ENCODE measurements around the gene MRPL10. TPM values are rescaled to one million over a fixed set of nuclear protein-coding genes. Genes with fewer than 3 reads are reported as not detected.

Gene MRPL10
- total and polyA plus RNA-seq, 2 experiments from 2014 or later = 50.2 to 74.7 TPM

- H4K20me1 ChIP-seq (replicated peaks; ENCODE audit: insufficient read depth) = peaks cover 5% of the 10 kb centered on the region; the same call in 1 of the 2 replicates
- Mint-ChIP-seq H3K4me1 (peaks cover 28% of the 10 kb centered on the region), H3K27me3 (ENCODE audit: insufficient read depth, low read depth, poor library complexity) (peaks cover 49% of the 10 kb centered on the region), H3K9me3 (no peaks in the 10 kb centered on the region), H3K27ac (no peak overlapping the region), H3K36me3 (ENCODE audit: low read depth) (no peaks in the 10 kb centered on the region), H3K4me3 (no peak overlapping the region; the same call in 2 of the 3 replicates)
- peaks cover 53% of the 10 kb centered on the region for H3K27me3 ChIP-seq (ENCODE audit: insufficient read depth)
- H3K4me3 ChIP-seq = no peak overlapping the region
- no peaks in the 10 kb centered on the region for H3K79me2 ChIP-seq (replicated peaks; ENCODE audit: insufficient read depth)
- ATAC-seq = no peak
- no peaks in the 10 kb centered on the region for H3K36me3 ChIP-seq (ENCODE audit: insufficient read depth)
- 0 out of 2 replicates have a peak, but pooled peaks cover under 1% of the 10 kb centered on the region for H3F3A ChIP-seq (replicated peaks; ENCODE audit: low read depth)
- no peak overlapping the region for H3K4me2 ChIP-seq
- DNase-seq (ENCODE audit: low spot score) = no peak
- no peak for TF ChIP-seq STAT1 (IDR thresholded peaks at IDR 0.05; ENCODE audit: unreplicated experiment)
- no peak for TF ChIP-seq ZNF331 (CRISPR knock-in tag; IDR thresholded peaks at IDR 0.05; ENCODE audit: low read depth)
- H3K9me2 ChIP-seq (ENCODE audit: insufficient read depth) = no peaks in the 10 kb centered on the region
- H3K4me1 ChIP-seq (ENCODE audit: insufficient read depth) = peaks cover 17% of the 10 kb centered on the region
- no peak overlapping the region for H3K27ac ChIP-seq (ENCODE audit: low read depth)
- no peak overlapping the region for H2AFZ ChIP-seq
Measured at GRCh38 chr17:47867813-47868533, 36.6 kb upstream of the MRPL10 start.

- H3K9me2 ChIP-seq (ENCODE audit: insufficient read depth) = no peaks in the 10 kb centered on the region
- no peaks in the 10 kb centered on the region for H3K79me2 ChIP-seq (replicated peaks; ENCODE audit: insufficient read depth)
- peaks cover 47% of the 10 kb centered on the region for H3K27me3 Mint-ChIP-seq (ENCODE audit: insufficient read depth, low read depth, poor library complexity)
- no peak overlapping the region for H3K27ac ChIP-seq (ENCODE audit: low read depth)
- H3K4me3 Mint-ChIP-seq = no peak overlapping the region
- TF ChIP-seq POLR2AphosphoS5 (IDR thresholded peaks at IDR 0.05; ENCODE audit: low read depth) = no peak
- no peak for TF ChIP-seq ZNF462 (CRISPR knock-in tag; IDR thresholded peaks at IDR 0.05)
- no peak for TF ChIP-seq NANOG (IDR thresholded peaks at IDR 0.05; ENCODE audit: borderline replicate concordance)
- no peak for TF ChIP-seq ZNF114 (CRISPR knock-in tag; IDR thresholded peaks at IDR 0.05)
- TF ChIP-seq ZNF331 (CRISPR knock-in tag; IDR thresholded peaks at IDR 0.05; ENCODE audit: low read depth) = no peak
- TF ChIP-seq ETS1 (IDR thresholded peaks at IDR 0.05) = no peak
- TF ChIP-seq EZH2phosphoT487 (IDR thresholded peaks at IDR 0.05; ENCODE audit: unreplicated experiment) = no peak
- no peak for TF ChIP-seq JUNB (IDR thresholded peaks at IDR 0.05; ENCODE audit: unreplicated experiment)
- no peak for TF ChIP-seq CREB1 (CRISPR knock-in tag; IDR thresholded peaks at IDR 0.05; ENCODE audit: low read depth)
- no peak for TF ChIP-seq STAT1 (IDR thresholded peaks at IDR 0.05; ENCODE audit: unreplicated experiment)
- no peak for TF ChIP-seq REST (IDR thresholded peaks at IDR 0.05; ENCODE audit: unreplicated experiment)
- no peaks in the 10 kb centered on the region for H3F3A ChIP-seq (replicated peaks; ENCODE audit: low read depth)
- H4K20me1 ChIP-seq (replicated peaks; ENCODE audit: insufficient read depth) = peaks cover 5% of the 10 kb centered on the region; the same call in 1 of the 2 replicates
- H3K4me1 ChIP-seq (ENCODE audit: insufficient read depth) = peaks cover 15% of the 10 kb centered on the region
- H3K9me3 Mint-ChIP-seq = no peaks in the 10 kb centered on the region
- ATAC-seq (no peak), DNase-seq (ENCODE audit: low spot score) (no peak)
- no peaks in the 10 kb centered on the region for H3K36me3 ChIP-seq (ENCODE audit: insufficient read depth)
- no peaks in the 10 kb centered on the region for H3K36me3 Mint-ChIP-seq (ENCODE audit: low read depth)
- no peak overlapping the region for H3K4me3 ChIP-seq
- H3K27me3 ChIP-seq (ENCODE audit: insufficient read depth) = peaks cover 43% of the 10 kb centered on the region
- peaks cover 24% of the 10 kb centered on the region for H3K4me1 Mint-ChIP-seq
- no peak overlapping the region for H2AFZ ChIP-seq
- H3K4me2 ChIP-seq = no peak overlapping the region
- no peak overlapping the region for H3K27ac Mint-ChIP-seq
Measured at GRCh38 chr17:47866941-47867340, 35.6 kb upstream of the MRPL10 start.

Measured in GM23338 (cell line).